ENCODE measurements around the gene PTPRE.

The PTPRE gene

DNA sequence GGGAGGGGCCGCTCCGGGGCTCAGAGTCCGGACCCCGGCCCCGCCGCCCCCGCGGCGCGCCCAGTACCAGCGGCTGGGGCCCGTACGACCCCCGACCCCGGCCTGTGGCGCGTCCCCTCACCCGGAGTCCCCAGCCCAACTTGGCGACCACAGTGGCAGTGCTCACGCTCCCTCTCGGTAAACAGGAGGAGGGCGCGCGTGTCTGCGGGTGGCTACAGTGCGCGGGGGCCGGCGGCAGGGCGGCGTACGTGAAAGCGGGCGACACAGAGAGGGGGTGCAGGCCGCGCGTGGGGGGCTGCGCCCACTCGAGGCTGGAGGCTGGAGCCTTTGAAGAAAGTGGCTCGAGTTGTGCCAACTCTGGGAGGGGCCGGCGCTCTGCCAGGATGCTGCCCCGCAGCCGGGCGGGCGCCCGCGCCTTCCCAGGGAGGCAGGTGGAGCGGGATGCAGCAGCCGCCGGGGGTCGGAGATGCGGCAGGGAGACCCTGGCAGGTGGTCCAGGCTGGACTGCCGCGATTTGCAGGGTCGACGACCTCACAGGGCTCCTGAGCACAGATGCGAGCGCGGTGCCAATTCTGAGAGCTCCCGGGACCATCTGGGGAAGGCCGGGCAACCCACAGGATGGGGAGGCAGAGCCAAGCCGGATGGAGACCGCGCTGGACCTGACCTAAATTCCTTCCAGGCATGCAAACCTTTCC is 655 bp downstream of the PTPRE start:
- peak; percentile 15 for DNase-seq (ENCODE audit: low read depth in 2 of 2)

GRCh38 chr10:127908106-127908958 is 1.4 kb downstream of the PTPRE start:
- no peak for DNase-seq (ENCODE audit: low read depth in 2 of 2)

- DNase-seq (ENCODE audit: low read depth in 2 of 2) = no peak
Measured at GRCh38 chr10:127908959-127909267, 2.0 kb downstream of the PTPRE start.

DNA sequence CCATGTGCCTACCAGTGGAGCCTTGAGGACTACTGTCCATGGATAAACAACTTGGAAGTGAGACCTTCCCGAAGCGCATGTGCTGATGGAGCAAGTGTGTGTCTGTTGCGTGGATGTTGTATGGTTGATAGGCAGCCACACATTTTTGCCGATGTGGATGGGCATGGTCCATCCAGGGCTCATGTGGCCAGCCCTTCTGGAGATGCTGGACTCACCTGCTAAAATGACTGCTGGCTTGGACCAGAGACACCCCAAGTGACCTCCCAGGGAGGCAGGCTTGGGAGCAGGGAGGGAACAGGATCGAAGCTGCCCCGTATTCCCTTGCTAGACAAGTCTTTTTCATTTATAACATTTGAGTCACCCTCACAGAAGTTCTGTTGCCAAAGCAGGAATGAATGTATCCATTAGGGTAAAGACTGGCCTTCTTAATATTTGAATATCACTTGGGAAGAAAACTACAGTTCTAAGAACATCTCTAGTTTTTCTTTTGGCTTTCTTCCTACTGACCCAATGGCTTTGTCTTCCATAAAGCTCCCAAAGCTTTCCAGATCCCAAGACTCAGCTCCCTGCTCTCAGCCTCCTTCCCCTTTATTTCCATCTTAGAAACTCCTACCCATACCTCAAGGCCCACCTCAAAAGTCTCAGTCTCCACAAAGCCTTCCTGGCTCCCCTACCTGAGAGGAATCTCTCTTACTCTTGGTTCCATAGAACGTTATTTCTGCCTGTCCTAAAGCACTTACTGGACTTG is 3.0 kb downstream of the PTPRE start:
- DNase-seq (ENCODE audit: low read depth in 2 of 2) = no peak

GRCh38 chr10:127910464-127910770 is 3.5 kb downstream of the PTPRE start:
- DNase-seq (ENCODE audit: low read depth in 2 of 2) = no peak

GRCh38 chr10:127911218-127911866 is 4.4 kb downstream of the PTPRE start:
- DNase-seq (ENCODE audit: low read depth in 2 of 2) = no peak

GRCh38 chr10:127911867-127912257 is 5.0 kb downstream of the PTPRE start:
- DNase-seq (ENCODE audit: low read depth in 2 of 2) = no peak

- DNase-seq (ENCODE audit: low read depth in 2 of 2) = no peak
Measured at GRCh38 chr10:127912607-127913367, 5.9 kb downstream of the PTPRE start.

- DNase-seq (ENCODE audit: low read depth in 2 of 2) = no peak
Measured at GRCh38 chr10:127913368-127913759, 6.5 kb downstream of the PTPRE start.

DNA sequence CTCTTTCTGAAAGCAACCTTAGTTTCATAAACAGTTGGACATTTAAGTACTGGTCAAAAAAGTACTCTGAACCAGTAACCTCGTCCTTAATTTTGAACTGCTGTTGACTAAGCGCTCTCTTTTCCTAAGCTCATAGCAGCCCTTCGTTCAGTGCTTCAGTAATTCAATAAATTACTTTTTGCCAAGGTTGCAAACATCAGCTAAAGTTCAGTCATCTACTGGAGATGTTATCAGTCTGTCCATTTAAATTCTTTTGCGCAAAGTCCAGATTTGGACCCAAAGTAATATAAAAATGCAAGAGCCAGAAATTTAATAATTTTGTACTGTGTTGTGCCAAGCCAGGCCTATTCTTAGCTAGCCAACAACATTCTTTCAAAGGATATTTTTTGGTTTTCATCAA is 8.4 kb downstream of the PTPRE start:
- no peak for DNase-seq (ENCODE audit: low read depth in 2 of 2)

- DNase-seq (ENCODE audit: low read depth in 2 of 2) = no peak
Measured at GRCh38 chr10:127916826-127917225, 9.9 kb downstream of the PTPRE start.

DNA sequence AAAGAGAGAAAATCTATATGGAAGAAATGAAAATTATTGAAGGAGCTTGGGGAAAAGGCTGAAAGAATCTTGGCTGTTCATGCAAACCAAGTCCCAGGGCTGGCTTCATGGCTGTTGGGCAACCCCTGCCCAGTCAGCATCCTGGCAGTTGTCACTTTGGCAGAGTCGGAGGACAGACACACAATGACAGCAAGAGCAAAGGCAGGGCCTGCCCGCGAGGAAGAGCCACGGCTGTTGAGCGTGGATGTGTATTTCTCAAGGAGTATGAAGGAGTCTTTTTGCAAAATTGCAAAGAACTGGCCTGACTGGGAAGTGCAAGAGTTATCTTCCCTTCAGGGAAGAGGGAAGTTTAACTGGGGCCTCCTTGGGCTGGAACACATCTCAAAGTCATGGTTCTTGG is 11.7 kb downstream of the PTPRE start:
- no peak for DNase-seq (ENCODE audit: low read depth in 2 of 2)

DNA sequence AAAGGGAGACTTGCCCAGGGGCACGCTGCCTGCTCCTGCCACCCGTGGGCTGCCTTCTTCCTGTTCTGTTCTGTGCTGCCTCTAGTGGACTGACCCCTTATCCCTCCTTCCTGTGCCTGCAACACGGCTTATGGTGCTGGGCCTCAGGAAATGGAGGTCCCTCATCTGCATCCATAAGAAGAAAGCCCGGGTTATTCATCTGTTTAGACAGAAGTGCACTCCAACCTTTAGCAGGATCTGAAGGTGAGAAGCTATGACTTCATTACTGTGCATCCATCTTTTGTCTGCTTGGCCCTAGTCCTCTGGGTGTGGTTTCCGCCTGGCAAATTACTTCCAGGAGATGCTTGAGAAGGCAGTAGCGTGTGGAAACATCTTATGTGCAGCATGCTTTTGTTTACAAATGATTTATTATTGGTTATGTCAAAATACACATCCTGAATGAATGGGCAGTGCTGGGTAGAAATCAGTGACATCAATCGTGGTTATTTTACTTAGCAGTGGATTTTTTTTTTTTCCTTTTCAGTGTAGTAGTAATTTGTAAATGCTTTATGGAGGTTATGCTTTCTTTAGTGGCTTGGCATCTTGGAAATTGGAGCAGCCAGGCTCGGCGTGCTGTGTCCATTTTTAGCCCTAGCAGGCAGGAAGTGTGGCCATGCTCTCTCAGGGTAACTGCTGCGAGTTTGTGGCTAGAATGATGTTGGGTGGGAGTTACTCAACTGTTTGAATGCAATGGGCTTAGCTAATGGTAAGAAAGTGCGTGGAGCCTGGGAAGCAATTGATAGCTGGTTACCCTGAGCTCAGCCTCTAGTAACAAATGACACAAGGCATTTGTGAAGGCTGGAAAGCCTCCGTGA is 12.7 kb downstream of the PTPRE start:
- DNase-seq (ENCODE audit: low read depth in 2 of 2) = no peak

DNA sequence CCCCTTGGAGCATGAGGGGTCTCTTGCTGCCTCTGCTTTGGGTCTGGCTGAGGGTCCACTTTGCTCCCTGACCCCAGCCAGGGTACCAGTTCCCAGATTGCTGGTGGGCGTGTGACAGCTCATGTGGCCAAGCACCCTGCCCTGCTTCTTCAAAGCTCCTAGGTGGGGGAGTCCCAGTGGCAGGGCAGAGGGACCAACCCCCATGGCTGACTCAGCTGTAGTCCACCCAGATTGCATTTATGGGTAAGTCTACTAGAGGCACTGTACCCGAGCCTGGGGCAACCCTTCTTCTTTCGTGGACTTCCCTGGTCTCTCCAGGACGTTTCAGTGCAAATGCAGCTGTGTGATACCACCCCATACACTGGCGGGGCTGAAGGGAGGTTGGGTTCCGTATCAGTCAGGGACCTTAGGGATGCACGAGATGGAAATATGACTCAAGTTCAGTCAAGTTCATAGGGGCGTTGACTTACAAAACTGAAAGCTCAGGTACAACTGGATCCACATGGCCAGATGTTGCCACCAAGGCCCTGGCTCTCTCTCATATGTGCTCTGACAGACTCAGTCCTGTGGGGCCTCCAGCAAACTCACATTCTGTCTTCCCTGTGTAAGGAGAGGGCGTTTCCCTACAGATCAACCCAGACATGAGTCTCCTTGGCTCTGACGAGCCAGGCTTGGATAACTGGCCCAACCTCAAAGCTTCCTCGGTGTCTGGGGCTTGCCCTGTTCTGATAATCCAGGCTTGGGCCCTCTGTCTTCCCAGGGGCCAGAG is 13.6 kb downstream of the PTPRE start:
- no peak for DNase-seq (ENCODE audit: low read depth in 2 of 2)

DNA sequence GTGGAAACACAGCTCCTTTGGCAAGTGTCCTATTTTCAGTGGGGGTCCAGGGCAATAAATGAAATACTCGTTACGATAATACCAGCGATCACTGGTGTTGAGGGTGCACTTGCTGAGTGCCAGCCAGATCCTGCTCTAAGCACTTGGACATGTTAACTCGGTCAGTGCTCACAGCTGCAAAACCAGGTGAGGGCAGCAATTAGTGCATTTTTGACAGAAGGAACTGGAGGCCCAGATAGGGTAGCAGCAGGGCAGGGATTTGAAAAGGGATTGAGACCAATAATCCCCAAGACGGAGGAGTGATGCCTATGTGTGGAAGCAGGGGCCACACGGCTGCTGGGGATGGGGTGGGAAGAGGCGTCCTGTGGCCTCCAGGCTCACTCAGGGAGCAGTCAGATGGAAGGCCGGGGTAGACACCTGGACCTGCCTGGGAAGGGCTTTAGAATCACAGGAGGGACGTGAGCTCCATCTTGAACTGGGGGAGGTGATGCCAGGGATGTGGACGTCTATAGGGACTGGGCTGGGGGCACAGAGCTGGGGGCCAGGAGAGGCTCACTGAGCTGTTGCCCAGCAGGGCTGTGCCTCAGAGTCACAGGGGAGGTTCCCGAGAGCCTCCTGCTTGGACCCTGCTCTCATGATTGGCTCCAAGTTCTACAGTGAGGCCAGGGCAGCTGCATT is 14.3 kb downstream of the PTPRE start:
- DNase-seq (ENCODE audit: low read depth in 2 of 2) = no peak

GRCh38 chr10:127921753-127922145 is 14.8 kb downstream of the PTPRE start:
- no peak for DNase-seq (ENCODE audit: low read depth in 2 of 2)

GRCh38 chr10:127922206-127922605 is 15.3 kb downstream of the PTPRE start:
- no peak for DNase-seq (ENCODE audit: low read depth in 2 of 2)

DNA sequence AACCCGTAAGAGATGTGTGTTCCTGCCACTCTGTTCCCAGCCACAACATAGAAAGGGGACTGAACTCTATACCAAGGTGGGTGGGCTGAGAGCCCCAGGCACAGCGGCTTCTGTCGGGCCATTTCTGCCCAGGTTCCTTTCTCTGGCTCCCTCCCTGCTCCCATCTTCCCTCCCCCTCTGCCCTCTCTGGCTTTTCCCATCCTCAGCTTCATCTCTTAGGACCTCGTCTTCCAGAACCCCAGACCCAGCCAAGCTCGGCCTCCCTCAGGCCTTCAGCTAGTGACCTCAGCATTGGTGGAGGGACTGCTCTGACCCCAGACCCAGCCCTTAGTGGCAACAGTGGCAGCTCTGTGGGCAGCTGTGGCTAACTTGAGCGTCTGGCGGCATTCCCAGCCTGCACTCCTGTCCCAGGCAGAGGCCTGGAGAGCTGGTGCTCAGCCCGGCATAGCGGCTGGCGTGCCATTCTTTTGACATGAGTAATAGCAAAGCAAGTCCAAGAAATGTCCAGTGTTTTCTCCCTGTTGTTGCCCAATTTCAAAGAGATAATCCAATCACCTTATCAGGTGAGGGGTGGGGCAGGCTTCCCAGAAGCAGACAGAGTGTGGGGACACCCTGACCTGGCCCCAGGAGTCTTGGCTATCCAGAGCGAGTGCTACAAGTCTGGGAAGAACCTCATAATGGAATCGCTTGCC is 15.9 kb downstream of the PTPRE start:
- DNase-seq (ENCODE audit: low read depth in 2 of 2) = no peak

DNA sequence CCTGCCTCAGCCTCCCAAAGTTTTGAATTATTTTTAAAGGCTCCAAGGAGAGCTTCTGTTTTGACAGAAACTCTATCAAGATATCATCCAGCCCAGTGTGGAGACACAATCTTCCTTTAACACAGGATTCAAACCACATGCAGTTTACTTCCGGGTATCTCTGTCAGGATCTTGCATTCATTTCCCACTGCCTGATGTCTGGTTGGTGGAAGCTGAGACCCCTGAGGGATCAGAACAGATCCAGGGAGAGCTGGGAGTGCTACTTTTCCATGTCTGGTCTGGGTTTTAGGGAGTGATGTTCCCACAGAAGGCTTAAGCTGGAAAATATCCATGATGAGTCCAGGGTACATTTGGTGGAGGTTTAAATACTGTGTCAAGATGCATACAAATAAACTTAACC is 16.7 kb downstream of the PTPRE start:
- no peak for DNase-seq (ENCODE audit: low read depth in 2 of 2)

Data from stimulated activated CD4-positive, alpha-beta T cell treated with anti-CD3 and anti-CD28 coated beads, Interleukin-1b, Interleukin-23, amount 100 ng/mL, for 4 hours (primary cell).